T-helper 9 cell (primary cell): ENCODE measurements around the gene GPR146.

Experiments used
- DNase-seq: peaks from one replicate; pipeline ENCODE4 v3.0.0-alpha.2; 2020

GPR146 gene

GRCh38 chr7:1011297-1012003 lies 32.9 kb upstream of the GPR146 start:
- no peak for DNase-seq

GRCh38 chr7:1012004-1012715 lies 32.2 kb upstream of the GPR146 start:
- DNase-seq: no peak

GRCh38 chr7:1012716-1013095 lies 31.6 kb upstream of the GPR146 start:
- no peak for DNase-seq

GRCh38 chr7:1013581-1013980 lies 30.8 kb upstream of the GPR146 start:
- no peak for DNase-seq

GRCh38 chr7:1014681-1015080 lies 29.7 kb upstream of the GPR146 start:
- DNase-seq: no peak

- DNase-seq: no peak
Measured at GRCh38 chr7:1015196-1016121, 28.9 kb upstream of the GPR146 start.

- DNase-seq: no peak
Measured at GRCh38 chr7:1016577-1017531, 27.5 kb upstream of the GPR146 start.

GRCh38 chr7:1017586-1018333 lies 26.6 kb upstream of the GPR146 start:
- no peak for DNase-seq

GRCh38 chr7:1018334-1018695 lies 26.0 kb upstream of the GPR146 start:
- DNase-seq: no peak

- DNase-seq: no peak
Measured at GRCh38 chr7:1019255-1019785, 25.0 kb upstream of the GPR146 start.

- no peak for DNase-seq
Measured at GRCh38 chr7:1019789-1020610, 24.3 kb upstream of the GPR146 start.

- DNase-seq: no peak
Measured at GRCh38 chr7:1020849-1021251, 23.5 kb upstream of the GPR146 start.

- DNase-seq: no peak
Measured at GRCh38 chr7:1021366-1021765, 23.0 kb upstream of the GPR146 start.

- DNase-seq: no peak
Measured at GRCh38 chr7:1021931-1022330, 22.4 kb upstream of the GPR146 start.

- no peak for DNase-seq
Measured at GRCh38 chr7:1022356-1022755, 22.0 kb upstream of the GPR146 start.

GRCh38 chr7:1022801-1023465 lies 21.4 kb upstream of the GPR146 start:
- no peak for DNase-seq

GRCh38 chr7:1024331-1024841 lies 20.0 kb upstream of the GPR146 start:
- no peak for DNase-seq

- DNase-seq: no peak
Measured at GRCh38 chr7:1024876-1025742, 19.2 kb upstream of the GPR146 start.
